Stimulated activated CD4-positive, alpha-beta T cell treated with anti-CD3 and anti-CD28 coated beads, Interleukin-1b, Interleukin-23, amount 100 ng/mL, for 24 hours (primary cell): ENCODE results near the gene ARF3.

Source experiments
- DNase-seq, 4 experiments: peaks; one replicate each; pipeline ENCODE4 v3.0.0-alpha.2; 2020; ENCODE audit warnings: low read depth in 4 of 4, low spot score in 1 of 4

ARF3 gene

GRCh38 chr12:48982397-48983080 lies 25.3 kb upstream of the ARF3 start:
- no peak for DNase-seq

- no peak for DNase-seq
These were observed 24.5 kb upstream of the ARF3 start for GRCh38 chr12:48981757-48982157.

- no peak for DNase-seq
These were observed 23.9 kb upstream of the ARF3 start for GRCh38 chr12:48980953-48981756.

- no peak for DNase-seq
These were observed 23.2 kb upstream of the ARF3 start for GRCh38 chr12:48980389-48980952.

GRCh38 chr12:48979602-48980388 lies 22.5 kb upstream of the ARF3 start:
- no peak for DNase-seq

- DNase-seq, result no peak
These were observed 21.7 kb upstream of the ARF3 start for GRCh38 chr12:48978741-48979601.

GRCh38 chr12:48978291-48978740 lies 21.0 kb upstream of the ARF3 start, which contains the start of gene WNT1:
WNT1 (plus strand) TSS chr12:48978322; CDS start chr12:48978651, 329 bp downstream.
- no peak for DNase-seq

- peak; percentile 65 to 76 (median 71) for DNase-seq
These were observed 20.3 kb upstream of the ARF3 start for GRCh38 chr12:48977290-48978281.

- no peak for DNase-seq
These were observed 16.8 kb upstream of the ARF3 start for GRCh38 chr12:48973941-48974673.

- DNase-seq, result no peak
These were observed 16.2 kb upstream of the ARF3 start for GRCh38 chr12:48973531-48973930.

- DNase-seq, result no peak
These were observed 15.7 kb upstream of the ARF3 start for GRCh38 chr12:48972952-48973483.

GRCh38 chr12:48972213-48972951 lies 15.1 kb upstream of the ARF3 start:
- DNase-seq, result no peak

GRCh38 chr12:48970702-48971334 lies 13.5 kb upstream of the ARF3 start:
- DNase-seq, result no peak

GRCh38 chr12:48969833-48970701 lies 12.8 kb upstream of the ARF3 start:
- no peak for DNase-seq

- DNase-seq, result no peak
These were observed 12.0 kb upstream of the ARF3 start for GRCh38 chr12:48969160-48969771.

GRCh38 chr12:48968467-48968866 lies 11.2 kb upstream of the ARF3 start:
- no peak for DNase-seq
